Measurements from ENCODE around the gene CRYBA4.

CRYBA4 gene

GRCh38 chr22:26662160-26662559, 40.4 kb downstream of the CRYBA4 start:
- no peak for DNase-seq

- no peak for DNase-seq
These were observed 41.7 kb downstream of the CRYBA4 start for GRCh38 chr22:26663374-26663923.

GRCh38 chr22:26665813-26666231, 44.1 kb downstream of the CRYBA4 start:
- no peak for DNase-seq

GRCh38 chr22:26667140-26667539, 45.4 kb downstream of the CRYBA4 start:
- no peak for DNase-seq

GRCh38 chr22:26669060-26669481, 47.3 kb downstream of the CRYBA4 start:
- no peak for DNase-seq

- no peak for DNase-seq
These were observed 48.7 kb downstream of the CRYBA4 start for GRCh38 chr22:26670459-26670858.

GRCh38 chr22:26671317-26672059, 49.7 kb downstream of the CRYBA4 start:
- no peak for DNase-seq

GRCh38 chr22:26672060-26672471, 50.3 kb downstream of the CRYBA4 start:
- no peak for DNase-seq

- DNase-seq = peak; percentile 60
These were observed 51.1 kb downstream of the CRYBA4 start for GRCh38 chr22:26672590-26673468.

- no peak for DNase-seq
These were observed 51.7 kb downstream of the CRYBA4 start for GRCh38 chr22:26673486-26673885.

- DNase-seq = no peak
These were observed 52.7 kb downstream of the CRYBA4 start for GRCh38 chr22:26674211-26675190.

GRCh38 chr22:26675687-26676268, 54.0 kb downstream of the CRYBA4 start:
- DNase-seq = no peak

- no peak for DNase-seq
These were observed 55.5 kb downstream of the CRYBA4 start for GRCh38 chr22:26677217-26677616.

GRCh38 chr22:26679003-26679629, 57.4 kb downstream of the CRYBA4 start:
- peak; percentile 31 for DNase-seq

All from GOT3 (cell line).